SU-DHL-6 (cell line): ENCODE results near the gene MPHOSPH9.

Source experiments
- EZH2phosphoT487 ChIP-seq: fragments of 200-600 bp; sonication (generic), shearing (Covaris generic); conservative IDR thresholded peaks from 2 replicates; pipeline ENCODE4 v1.6.1; 2018; ENCODE audit warnings: mild to moderate bottlenecking, antibody characterized with exemption, low read length, moderate library complexity, mixed read lengths
- TF ChIP-seq, protein P1 (sequence below): fragments of 200-600 bp; sonication (generic); IDR thresholded peaks from one replicate; pipeline ENCODE4 v1.5.1; 2017; ENCODE audit warnings: antibody characterized with exemption, mild to moderate bottlenecking, low read length, moderate library complexity; ENCODE audit not compliant: insufficient read depth, poor library complexity, severe bottlenecking

- TF ChIP-seq, protein P1, sequence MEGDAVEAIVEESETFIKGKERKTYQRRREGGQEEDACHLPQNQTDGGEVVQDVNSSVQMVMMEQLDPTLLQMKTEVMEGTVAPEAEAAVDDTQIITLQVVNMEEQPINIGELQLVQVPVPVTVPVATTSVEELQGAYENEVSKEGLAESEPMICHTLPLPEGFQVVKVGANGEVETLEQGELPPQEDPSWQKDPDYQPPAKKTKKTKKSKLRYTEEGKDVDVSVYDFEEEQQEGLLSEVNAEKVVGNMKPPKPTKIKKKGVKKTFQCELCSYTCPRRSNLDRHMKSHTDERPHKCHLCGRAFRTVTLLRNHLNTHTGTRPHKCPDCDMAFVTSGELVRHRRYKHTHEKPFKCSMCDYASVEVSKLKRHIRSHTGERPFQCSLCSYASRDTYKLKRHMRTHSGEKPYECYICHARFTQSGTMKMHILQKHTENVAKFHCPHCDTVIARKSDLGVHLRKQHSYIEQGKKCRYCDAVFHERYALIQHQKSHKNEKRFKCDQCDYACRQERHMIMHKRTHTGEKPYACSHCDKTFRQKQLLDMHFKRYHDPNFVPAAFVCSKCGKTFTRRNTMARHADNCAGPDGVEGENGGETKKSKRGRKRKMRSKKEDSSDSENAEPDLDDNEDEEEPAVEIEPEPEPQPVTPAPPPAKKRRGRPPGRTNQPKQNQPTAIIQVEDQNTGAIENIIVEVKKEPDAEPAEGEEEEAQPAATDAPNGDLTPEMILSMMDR: no peak
- TF ChIP-seq EZH2phosphoT487: no peak
Measured at GRCh38 chr12:123253641-123254459, 20.9 kb upstream of the MPHOSPH9 start.
